ENCODE measurements around the gene UTP4. TPM values are rescaled to one million over a fixed set of nuclear protein-coding genes. Genes with fewer than 3 reads are reported as not detected.
A peak's percentile ranks its signal among the peaks of the same experiment; 100 is the strongest.

UTP4 gene
- total and polyA plus RNA-seq, 11 donors: 11.8 to 38.2 (median 28.3) TPM

- Histone ChIP-seq H3K9me3 (no peaks in the 10 kb centered on the region), H3K4me1 (peaks cover 0 to 29% (median 4%) of the 10 kb centered on the region in 12 donors), H3K36me3 (no peaks in the 10 kb centered on the region), H3K4me3 (no peak overlapping the region), H3K27me3 (no peaks in the 10 kb centered on the region), H3K27ac (peak overlapping the region in 2 of 12 donors; percentile 41 to 42)
- no peak for DNase-seq
- intact Hi-C loops (cut with DNase I): no loop called here
- peak in 2 of 4 donors; percentile 28 to 51 for ATAC-seq
- no peak for TF ChIP-seq POLR2A (IDR thresholded peaks at IDR 0.05)
- no peak for TF ChIP-seq CTCF (IDR thresholded peaks at IDR 0.05)
Observed at GRCh38 chr16:69204172-69204571, 71.7 kb downstream of the UTP4 start.

- Histone ChIP-seq H3K36me3 (no peaks in the 10 kb centered on the region), H3K27me3 (no peaks in the 10 kb centered on the region), H3K4me3 (no peak overlapping the region), H3K9me3 (no peaks in the 10 kb centered on the region), H3K4me1 (peaks cover 0 to 13% (median 0%) of the 10 kb centered on the region in 12 donors), H3K27ac (no peak overlapping the region)
- no peak for TF ChIP-seq CTCF (IDR thresholded peaks at IDR 0.05)
- TF ChIP-seq POLR2A (IDR thresholded peaks at IDR 0.05): no peak
- intact Hi-C loops (cut with DNase I): no loop called here
- DNase-seq: no peak
- no peak for ATAC-seq
- WGBS, 4 donors: 95 to 98% (median 96%) methylated on average over 4 of the region's 4 CpGs
Observed at GRCh38 chr16:69209735-69210134, 77.3 kb downstream of the UTP4 start.

GRCh38 chr16:69217433-69217832 is 85.0 kb downstream of the UTP4 start:
- H3K36me3 ChIP-seq: no peaks in the 10 kb centered on the region
- peaks cover 0 to 10% (median 0%) of the 10 kb centered on the region in 12 donors for H3K4me1 ChIP-seq
- WGBS, 4 donors: 87 to 94% (median 92%) methylated on average over 1 of the region's 1 CpG
- ATAC-seq: no peak
- DNase-seq: no peak
- H3K9me3 ChIP-seq: no peaks in the 10 kb centered on the region
- intact Hi-C loops (cut with DNase I): no loop called here
- H3K4me3 ChIP-seq: no peak overlapping the region
- H3K27ac ChIP-seq: no peak overlapping the region
- TF ChIP-seq CTCF (IDR thresholded peaks at IDR 0.05) (no peak), POLR2A (IDR thresholded peaks at IDR 0.05) (no peak)
- H3K27me3 ChIP-seq: no peaks in the 10 kb centered on the region

Other genes with a start within 250 kb of the UTP4 start
- gene HAS3, start 27.0 kb upstream of the UTP4 start, total RNA-seq: 1 to 10 TPM in 2 of 9 donors, under 1 TPM in 7; 0.21 to 2.0 (median 0.48) TPM
- gene HAS3, start 27.0 kb upstream of the UTP4 start, polyA plus RNA-seq: under 1 TPM; 0.27 to 0.72 TPM
- 10 to 100 TPM; 31.5 to 79.7 (median 57.2) TPM for gene CHTF8, start 61 bp upstream of the UTP4 start, total RNA-seq
- 10 to 100 TPM; 18.7 to 53.2 TPM for gene CHTF8, start 61 bp upstream of the UTP4 start, polyA plus RNA-seq
- gene SNTB2, start 54.5 kb downstream of the UTP4 start, total RNA-seq: 10 to 100 TPM in 7 of 9 donors, 1 to 10 TPM in 2; 8.6 to 28.5 (median 13.2) TPM
- 1 to 10 TPM; 2.2 to 5.0 TPM for gene SNTB2, start 54.5 kb downstream of the UTP4 start, polyA plus RNA-seq
- gene VPS4A, start 178.7 kb downstream of the UTP4 start, total RNA-seq: 10 to 100 TPM; 24.8 to 46.9 (median 28.4) TPM
- 10 to 100 TPM; 34.6 to 47.0 TPM for gene VPS4A, start 178.7 kb downstream of the UTP4 start, polyA plus RNA-seq
- gene PDF, start 197.9 kb downstream of the UTP4 start, total RNA-seq: 10 to 100 TPM in 2 of 9 donors, 1 to 10 TPM in 7; 2.7 to 13.8 (median 6.0) TPM
- 1 to 10 TPM; 1.4 to 9.7 TPM for gene PDF, start 197.9 kb downstream of the UTP4 start, polyA plus RNA-seq
- 10 to 100 TPM; 19.7 to 43.0 (median 26.5) TPM for gene COG8, start 206.9 kb downstream of the UTP4 start, total RNA-seq
- 10 to 100 TPM; 13.3 to 19.9 TPM for gene COG8, start 206.9 kb downstream of the UTP4 start, polyA plus RNA-seq
- 10 to 100 TPM in 5 of 9 donors, 1 to 10 TPM in 4; 5.4 to 13.9 (median 10.3) TPM for gene NIP7, start 207.1 kb downstream of the UTP4 start, total RNA-seq
- gene NIP7, start 207.1 kb downstream of the UTP4 start, polyA plus RNA-seq: 10 to 100 TPM in 1 of 2 donors, 1 to 10 TPM in 1; 4.7 to 11.1 TPM
- gene TMED6, start 219.1 kb downstream of the UTP4 start, total RNA-seq: under 1 TPM in 2 of 9 donors, not detected in 7; 0.56 to 0.76 TPM
- gene TMED6, start 219.1 kb downstream of the UTP4 start, polyA plus RNA-seq: under 1 TPM in 1 of 2 donors, not detected in 1; 0.08 TPM

Data from heart left ventricle (tissue), 16 donors.